ENCODE measurements around the gene RPL13A. TPM values are rescaled to one million over a fixed set of nuclear protein-coding genes. Genes with fewer than 3 reads are reported as not detected.

The RPL13A gene
- total and polyA plus RNA-seq, 9 of the 15 experiments (the other 6 are each of a cell fraction or from before 2014, with no cell fraction given): 1,744 to 5,482 (median 2,949) TPM

- H3K9ac ChIP-seq (ENCODE audit: insufficient read depth in 1 of 2, low read depth in 2 of 2, low read length in 2 of 2): no peak overlapping the region; a peak in 1 of 4 replicates
- intact Hi-C loops (cut with micrococcal nuclease): no loop called here
- TF ChIP-seq, protein P1, sequence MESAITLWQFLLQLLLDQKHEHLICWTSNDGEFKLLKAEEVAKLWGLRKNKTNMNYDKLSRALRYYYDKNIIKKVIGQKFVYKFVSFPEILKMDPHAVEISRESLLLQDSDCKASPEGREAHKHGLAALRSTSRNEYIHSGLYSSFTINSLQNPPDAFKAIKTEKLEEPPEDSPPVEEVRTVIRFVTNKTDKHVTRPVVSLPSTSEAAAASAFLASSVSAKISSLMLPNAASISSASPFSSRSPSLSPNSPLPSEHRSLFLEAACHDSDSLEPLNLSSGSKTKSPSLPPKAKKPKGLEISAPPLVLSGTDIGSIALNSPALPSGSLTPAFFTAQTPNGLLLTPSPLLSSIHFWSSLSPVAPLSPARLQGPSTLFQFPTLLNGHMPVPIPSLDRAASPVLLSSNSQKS (CRISPR knock-in tag; IDR thresholded peaks at IDR 0.05): no peak
- TF ChIP-seq ZNF408 (CRISPR knock-in tag; IDR thresholded peaks at IDR 0.05; ENCODE audit: low read depth) (no peak), HDAC2 (IDR thresholded peaks at IDR 0.05) (no peak), BMI1 (IDR thresholded peaks at IDR 0.05; ENCODE audit: low read length) (no peak), HCFC1 (IDR thresholded peaks at IDR 0.05; ENCODE audit: low read depth, low read length) (peak; percentile 26; the same call in 1 of the 2 replicates), ZNF212 (CRISPR knock-in tag; IDR thresholded peaks at IDR 0.05) (no peak), AFF4 (CRISPR knock-in tag; IDR thresholded peaks at IDR 0.05) (no peak), NR3C1 (CRISPR knock-in tag; IDR thresholded peaks at IDR 0.05) (no peak), ZBTB11 (CRISPR knock-in tag; IDR thresholded peaks at IDR 0.05) (no peak), DDX20 (tag; IDR thresholded peaks at IDR 0.05; ENCODE audit: low read depth) (no peak)
Observed at GRCh38 chr19:49465371-49465770, 22.0 kb upstream of the RPL13A start.

More at GRCh38 chr19:49465371-49465770, 22.0 kb upstream of the RPL13A start:
- Histone ChIP-seq H3K27me3 (ENCODE audit: control insufficient read depth in 2 of 2, insufficient read depth in 2 of 2, low read length in 2 of 2) (no peaks in the 10 kb centered on the region), H3K27ac (ENCODE audit: extremely low read depth, low read depth, low read length) (no peak overlapping the region), H2AFZ (ENCODE audit: low read depth, low read length) (no peak overlapping the region), H3K9me3 (replicated peaks; ENCODE audit: control insufficient read depth, insufficient read depth, low read depth, low read length) (no peaks in the 10 kb centered on the region), H3K36me3 (ENCODE audit: control insufficient read depth, insufficient read depth, low read length) (peaks cover 38% of the 10 kb centered on the region; the same call in 2 of the 3 replicates), H3K4me3 (no peak overlapping the region), H3K4me1 (replicated peaks in 1 of 2; ENCODE audit: control insufficient read depth in 2 of 2, insufficient read depth in 2 of 2, low read length in 2 of 2) (peaks cover 5 to 31% of the 10 kb centered on the region in 2 experiments; a peak in 4 of 5 replicates), H3K9me1 (ENCODE audit: control insufficient read depth, insufficient read depth, low read length) (no peaks in the 10 kb centered on the region), H3K4me2 (ENCODE audit: insufficient read depth, low read length) (no peak overlapping the region), H4K20me1 (replicated peaks; ENCODE audit: control insufficient read depth, insufficient read depth, low read length) (peaks cover 5% of the 10 kb centered on the region; the same call in 1 of the 2 replicates), H3K79me2 (ENCODE audit: control insufficient read depth, insufficient read depth, low read length) (no peaks in the 10 kb centered on the region)
- BruUV-seq (replicated peaks): no TSS peak
- CTCF ChIA-PET (ENCODE audit: low intra/inter-chr PET ratio): no interaction called here
- FAIRE-seq: no peak
- in situ Hi-C loops (cut with MboI): no loop called here
- 96% methylated on average over 2 of the region's 3 CpGs for WGBS (ENCODE audit: insufficient coverage, low coverage, missing lambda C conversion rate)
- no peak for ATAC-seq
- DNase-seq (ENCODE audit: extremely low read depth in 1 of 4, low spot score in 3 of 4): peak in 1 of 4 experiments; percentile 25
- POLR2A ChIA-PET: no interaction called here
